Measurements from ENCODE around the gene GALNTL6.

Gene GALNTL6

GRCh38 chr4:172680691-172681090, 867.5 kb downstream of the GALNTL6 start:
- TF ChIP-seq, protein P1, sequence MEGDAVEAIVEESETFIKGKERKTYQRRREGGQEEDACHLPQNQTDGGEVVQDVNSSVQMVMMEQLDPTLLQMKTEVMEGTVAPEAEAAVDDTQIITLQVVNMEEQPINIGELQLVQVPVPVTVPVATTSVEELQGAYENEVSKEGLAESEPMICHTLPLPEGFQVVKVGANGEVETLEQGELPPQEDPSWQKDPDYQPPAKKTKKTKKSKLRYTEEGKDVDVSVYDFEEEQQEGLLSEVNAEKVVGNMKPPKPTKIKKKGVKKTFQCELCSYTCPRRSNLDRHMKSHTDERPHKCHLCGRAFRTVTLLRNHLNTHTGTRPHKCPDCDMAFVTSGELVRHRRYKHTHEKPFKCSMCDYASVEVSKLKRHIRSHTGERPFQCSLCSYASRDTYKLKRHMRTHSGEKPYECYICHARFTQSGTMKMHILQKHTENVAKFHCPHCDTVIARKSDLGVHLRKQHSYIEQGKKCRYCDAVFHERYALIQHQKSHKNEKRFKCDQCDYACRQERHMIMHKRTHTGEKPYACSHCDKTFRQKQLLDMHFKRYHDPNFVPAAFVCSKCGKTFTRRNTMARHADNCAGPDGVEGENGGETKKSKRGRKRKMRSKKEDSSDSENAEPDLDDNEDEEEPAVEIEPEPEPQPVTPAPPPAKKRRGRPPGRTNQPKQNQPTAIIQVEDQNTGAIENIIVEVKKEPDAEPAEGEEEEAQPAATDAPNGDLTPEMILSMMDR (conservative IDR thresholded peaks at IDR 0.05; ENCODE audit: low read depth, low read length), result no peak
- no peak for DNase-seq (ENCODE audit: low read depth)

GRCh38 chr4:172683021-172683420, 869.8 kb downstream of the GALNTL6 start:
- no peak for DNase-seq (ENCODE audit: low read depth)
- TF ChIP-seq, protein P1 (conservative IDR thresholded peaks at IDR 0.05; ENCODE audit: low read depth, low read length), result no peak
- no peak overlapping the region for H3K4me3 ChIP-seq (ENCODE audit: low read length)

More at GRCh38 chr4:172680691-172681090, 867.5 kb downstream of the GALNTL6 start:
- H3K4me3 ChIP-seq (ENCODE audit: low read length), result no peak overlapping the region

- TF ChIP-seq, protein P1 (conservative IDR thresholded peaks at IDR 0.05; ENCODE audit: low read depth, low read length), result no peak
- DNase-seq (ENCODE audit: low read depth), result no peak
- no peak overlapping the region for H3K4me3 ChIP-seq (ENCODE audit: low read length)
Measured at GRCh38 chr4:172686021-172686420, 872.8 kb downstream of the GALNTL6 start.

GRCh38 chr4:172688534-172688933, 875.3 kb downstream of the GALNTL6 start:
- no peak for DNase-seq (ENCODE audit: low read depth)
- TF ChIP-seq, protein P1 (conservative IDR thresholded peaks at IDR 0.05; ENCODE audit: low read depth, low read length), result no peak
- no peak overlapping the region for H3K4me3 ChIP-seq (ENCODE audit: low read length)

DNA sequence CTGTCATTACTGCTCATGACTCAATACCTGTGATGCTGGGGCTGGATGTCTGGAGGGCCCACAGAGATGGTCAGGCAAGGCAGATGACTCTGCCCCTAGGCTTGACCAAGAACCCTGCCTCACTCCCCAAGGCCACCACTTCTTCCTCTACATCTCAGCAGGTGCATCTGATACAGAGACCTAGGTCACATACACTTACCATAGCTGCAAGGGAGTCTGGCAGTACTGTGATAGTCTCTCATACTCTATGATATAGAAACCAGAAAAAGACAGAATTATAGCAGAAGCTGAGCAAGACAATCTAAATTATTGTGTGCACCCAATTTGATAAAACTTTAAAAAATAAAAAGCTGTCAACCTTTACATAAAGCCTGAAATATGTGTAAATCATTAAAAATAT, 878.3 kb downstream of the GALNTL6 start:
- DNase-seq (ENCODE audit: low read depth), result no peak
- TF ChIP-seq, protein P1 (conservative IDR thresholded peaks at IDR 0.05; ENCODE audit: low read depth, low read length), result no peak
- no peak overlapping the region for H3K4me3 ChIP-seq (ENCODE audit: low read length)

DNA sequence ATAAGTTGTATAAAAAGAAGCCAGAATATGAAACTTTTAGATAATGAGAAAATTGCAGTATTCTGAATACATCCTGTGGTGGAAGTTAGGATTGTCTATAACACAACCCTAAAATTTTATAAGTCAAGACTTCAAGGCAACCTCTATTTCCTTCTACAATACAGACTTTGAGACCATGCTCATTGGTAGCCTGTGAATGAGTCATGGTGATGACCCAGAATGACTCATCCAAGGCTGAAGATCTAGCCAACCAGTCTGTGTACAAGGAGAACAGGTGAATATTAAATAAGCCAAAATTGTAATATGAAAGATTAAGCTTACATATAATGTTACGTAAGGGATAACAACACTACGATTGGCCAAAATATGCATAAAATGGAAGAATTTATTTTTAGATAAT, 879.5 kb downstream of the GALNTL6 start:
- H3K4me3 ChIP-seq (ENCODE audit: low read length), result no peak overlapping the region
- TF ChIP-seq, protein P1 (conservative IDR thresholded peaks at IDR 0.05; ENCODE audit: low read depth, low read length), result no peak
- DNase-seq (ENCODE audit: low read depth), result no peak

GRCh38 chr4:172698256-172698655, 885.1 kb downstream of the GALNTL6 start:
- no peak for DNase-seq (ENCODE audit: low read depth)
- TF ChIP-seq, protein P1 (conservative IDR thresholded peaks at IDR 0.05; ENCODE audit: low read depth, low read length), result no peak
- no peak overlapping the region for H3K4me3 ChIP-seq (ENCODE audit: low read length)
